HepG2 (cell line): ENCODE data around the gene TMC2. TPM values are rescaled to one million over a fixed set of nuclear protein-coding genes. Genes with fewer than 3 reads are reported as not detected.
A peak's percentile ranks its signal among the peaks of the same experiment; 100 is the strongest.

Experiments used
- ARID3A ChIP-seq: IDR thresholded peaks from 2 replicates; pipeline ENCODE4 v1.6.1; 2012; ENCODE audit warnings: low read depth, low read length, improper control_type of control experiment
- CENPX ChIP-seq: sonication (generic); formaldehyde crosslinking; IDR thresholded peaks from 2 replicates; pipeline ENCODE4 v1.9.0; 2021; ENCODE audit warnings: mild to moderate bottlenecking, missing genetic modification reagents, moderate library complexity
- EEA1 ChIP-seq: sonication (generic); formaldehyde crosslinking; IDR thresholded peaks from 2 replicates; pipeline ENCODE4 v1.5.1; 2020; ENCODE audit warnings: mild to moderate bottlenecking, missing genetic modification reagents, borderline replicate concordance
- HMGXB3 ChIP-seq: sonication (generic); formaldehyde crosslinking; IDR thresholded peaks from 2 replicates; pipeline ENCODE4 v1.4.0; 2020; ENCODE audit warnings: missing genetic modification reagents, borderline replicate concordance
- HNRNPK ChIP-seq: fragments of 200-400 bp; formaldehyde crosslinking; IDR thresholded peaks from 2 replicates; pipeline ENCODE4 v1.6.1; 2018; ENCODE audit warnings: low read length, low read depth, moderate library complexity, mild to moderate bottlenecking; ENCODE audit not compliant: poor library complexity, severe bottlenecking
- IKZF1 ChIP-seq: fragments of 450-650 bp; IDR thresholded peaks from 2 replicates; pipeline ENCODE4 v1.7.1; 2016
- MTF1 ChIP-seq: sonication (generic); formaldehyde crosslinking; IDR thresholded peaks from 2 replicates; pipeline ENCODE4 v1.5.0; 2020; ENCODE audit warnings: missing genetic modification reagents
- MYNN ChIP-seq: sonication (generic); formaldehyde crosslinking; IDR thresholded peaks from 2 replicates; pipeline ENCODE4 v1.4.0; 2020; ENCODE audit warnings: mild to moderate bottlenecking, low read depth, missing genetic modification reagents
- U2AF1 ChIP-seq: fragments of 200-400 bp; formaldehyde crosslinking; optimal IDR thresholded peaks from 2 replicates; pipeline ENCODE3; 2017; ENCODE audit warnings: mild to moderate bottlenecking, low read depth, low read length
- ZNF234 ChIP-seq: sonication (generic); formaldehyde crosslinking; conservative IDR thresholded peaks from 2 replicates; pipeline ENCODE4 v1.5.1; 2020; ENCODE audit warnings: mild to moderate bottlenecking, missing genetic modification reagents
- ZNF24 ChIP-seq: fragments of 450-650 bp; IDR thresholded peaks from 2 replicates; pipeline ENCODE4 v1.6.1; 2017; ENCODE audit warnings: antibody characterized with exemption, mild to moderate bottlenecking
- ZNF543 ChIP-seq: sonication (generic); formaldehyde crosslinking; IDR thresholded peaks from 2 replicates; pipeline ENCODE4 v1.4.0; 2020; ENCODE audit warnings: mild to moderate bottlenecking, missing genetic modification reagents
- ZNF629 ChIP-seq: sonication (generic); formaldehyde crosslinking; conservative IDR thresholded peaks from 2 replicates; pipeline ENCODE4 v1.5.0; 2020; ENCODE audit warnings: missing genetic modification reagents
- ZNF75D ChIP-seq: sonication (generic); formaldehyde crosslinking; IDR thresholded peaks from 2 replicates; pipeline ENCODE4 v1.8.1; 2023; ENCODE audit warnings: missing genetic modification reagents, mild to moderate bottlenecking, borderline replicate concordance
- ZNF777 ChIP-seq: sonication (generic); formaldehyde crosslinking; IDR thresholded peaks from 2 replicates; pipeline ENCODE4 v1.4.0; 2020; ENCODE audit warnings: missing genetic modification reagents
- polyA plus RNA-seq, 8 experiments: library from polyadenylated mRNA; depleted of rRNA in 3 of 8; stranded (reverse) in 7 of 8; unstranded in 1 of 8; fragments of >200 nt; fragmentation: Illumina TruSeq in 4 of 8; extraction: Trizol in 4 of 8; gene quantifications; 2 replicates each; pipeline versions ENCODE4 v1.2.1 to v1.2.3, GENCODE V29; 2011 to 2016; ENCODE audit warnings: low read depth in 4 of 8, missing spikeins in 1 of 8, mixed read lengths in 1 of 8; ENCODE audit not compliant: insufficient read depth in 1 of 8
- total RNA-seq, 5 experiments: library from RNA; depleted of rRNA; stranded (reverse); fragments of >200 nt; fragmentation: Illumina TruSeq; extraction: Trizol; gene quantifications; 2 replicates each; pipeline ENCODE4 v1.2.3, GENCODE V29; 2016; ENCODE audit warnings: low read depth in 1 of 5
- TF ChIP-seq, protein P1 (sequence below): IDR thresholded peaks from 2 replicates; pipeline ENCODE4 v1.6.1; 2016; ENCODE audit warnings: low read depth, missing genetic modification reagents, missing compliant biosample characterization

The TMC2 gene
- total and polyA plus RNA-seq, 2 of the 13 experiments (the other 11 are each of a cell fraction or from before 2014, with no cell fraction given) = not detected

DNA sequence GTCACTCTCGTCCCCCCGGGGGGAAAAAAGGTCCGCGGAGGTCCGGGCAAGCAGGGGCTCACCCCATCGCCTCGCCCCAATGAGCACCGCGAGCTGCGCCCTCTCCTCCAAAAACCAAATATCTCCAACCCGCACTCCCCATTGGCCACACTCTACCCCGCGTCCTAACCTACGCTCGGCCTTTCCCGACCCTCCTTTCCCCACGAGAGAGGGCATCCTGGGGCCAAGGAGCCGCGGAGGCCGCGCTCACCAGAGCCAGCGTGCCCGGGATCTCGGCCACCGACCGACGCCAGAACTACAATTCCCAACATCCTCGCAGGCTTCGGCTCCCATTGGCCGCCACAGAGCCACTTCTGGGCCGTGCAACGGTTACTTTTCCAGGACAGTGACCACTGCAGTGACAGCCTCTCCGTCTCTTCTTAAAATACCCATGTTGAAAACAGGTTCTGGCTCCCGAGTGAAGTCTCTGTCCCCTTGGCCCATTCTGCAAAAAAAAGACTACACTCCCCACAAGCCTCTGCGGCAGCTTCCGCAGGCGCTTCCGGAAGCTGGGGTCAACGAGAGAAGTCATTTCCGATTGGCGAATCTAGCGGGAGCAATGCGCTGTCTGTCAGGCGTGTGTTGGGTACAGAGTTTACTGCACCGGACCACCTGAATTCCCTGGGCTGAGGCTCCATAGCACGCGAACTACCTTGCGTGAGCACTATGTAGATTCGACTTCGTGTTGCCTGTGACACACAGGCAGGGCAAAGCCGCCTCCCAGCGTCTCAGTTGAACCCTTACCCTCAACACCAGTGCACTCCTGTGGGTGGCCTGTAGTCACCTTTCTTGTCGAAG lies 27.5 kb upstream of the TMC2 start, which contains the start of gene ZNF343 (continued):
- TF ChIP-seq CENPX (no peak), ZNF234 (peak; percentile 88; the same call in 1 of the 2 replicates), MYNN (CRISPR knock-in tag) (peak; percentile 80), EEA1 (CRISPR knock-in tag) (no peak), IKZF1 (no peak), HMGXB3 (CRISPR knock-in tag) (peak; percentile 97), ARID3A (no peak), ZNF75D (no peak), MTF1 (CRISPR knock-in tag) (no peak), HNRNPK (no peak), ZNF629 (peak; percentile 31; the same call in 1 of the 2 replicates), ZNF24 (no peak), ZNF777 (CRISPR knock-in tag) (peak; percentile 42; the same call in 1 of the 2 replicates), U2AF1 (peak; percentile 85), ZNF543 (peak; percentile 49; the same call in 1 of the 2 replicates)
- TF ChIP-seq, protein P1, sequence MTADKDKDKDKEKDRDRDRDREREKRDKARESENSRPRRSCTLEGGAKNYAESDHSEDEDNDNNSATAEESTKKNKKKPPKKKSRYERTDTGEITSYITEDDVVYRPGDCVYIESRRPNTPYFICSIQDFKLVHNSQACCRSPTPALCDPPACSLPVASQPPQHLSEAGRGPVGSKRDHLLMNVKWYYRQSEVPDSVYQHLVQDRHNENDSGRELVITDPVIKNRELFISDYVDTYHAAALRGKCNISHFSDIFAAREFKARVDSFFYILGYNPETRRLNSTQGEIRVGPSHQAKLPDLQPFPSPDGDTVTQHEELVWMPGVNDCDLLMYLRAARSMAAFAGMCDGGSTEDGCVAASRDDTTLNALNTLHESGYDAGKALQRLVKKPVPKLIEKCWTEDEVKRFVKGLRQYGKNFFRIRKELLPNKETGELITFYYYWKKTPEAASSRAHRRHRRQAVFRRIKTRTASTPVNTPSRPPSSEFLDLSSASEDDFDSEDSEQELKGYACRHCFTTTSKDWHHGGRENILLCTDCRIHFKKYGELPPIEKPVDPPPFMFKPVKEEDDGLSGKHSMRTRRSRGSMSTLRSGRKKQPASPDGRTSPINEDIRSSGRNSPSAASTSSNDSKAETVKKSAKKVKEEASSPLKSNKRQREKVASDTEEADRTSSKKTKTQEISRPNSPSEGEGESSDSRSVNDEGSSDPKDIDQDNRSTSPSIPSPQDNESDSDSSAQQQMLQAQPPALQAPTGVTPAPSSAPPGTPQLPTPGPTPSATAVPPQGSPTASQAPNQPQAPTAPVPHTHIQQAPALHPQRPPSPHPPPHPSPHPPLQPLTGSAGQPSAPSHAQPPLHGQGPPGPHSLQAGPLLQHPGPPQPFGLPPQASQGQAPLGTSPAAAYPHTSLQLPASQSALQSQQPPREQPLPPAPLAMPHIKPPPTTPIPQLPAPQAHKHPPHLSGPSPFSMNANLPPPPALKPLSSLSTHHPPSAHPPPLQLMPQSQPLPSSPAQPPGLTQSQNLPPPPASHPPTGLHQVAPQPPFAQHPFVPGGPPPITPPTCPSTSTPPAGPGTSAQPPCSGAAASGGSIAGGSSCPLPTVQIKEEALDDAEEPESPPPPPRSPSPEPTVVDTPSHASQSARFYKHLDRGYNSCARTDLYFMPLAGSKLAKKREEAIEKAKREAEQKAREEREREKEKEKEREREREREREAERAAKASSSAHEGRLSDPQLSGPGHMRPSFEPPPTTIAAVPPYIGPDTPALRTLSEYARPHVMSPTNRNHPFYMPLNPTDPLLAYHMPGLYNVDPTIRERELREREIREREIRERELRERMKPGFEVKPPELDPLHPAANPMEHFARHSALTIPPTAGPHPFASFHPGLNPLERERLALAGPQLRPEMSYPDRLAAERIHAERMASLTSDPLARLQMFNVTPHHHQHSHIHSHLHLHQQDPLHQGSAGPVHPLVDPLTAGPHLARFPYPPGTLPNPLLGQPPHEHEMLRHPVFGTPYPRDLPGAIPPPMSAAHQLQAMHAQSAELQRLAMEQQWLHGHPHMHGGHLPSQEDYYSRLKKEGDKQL = no peak
